ENCODE data around the gene SF3B3. TPM values are rescaled to one million over a fixed set of nuclear protein-coding genes. Genes with fewer than 3 reads are reported as not detected.
"Not testable (repeated sequence)": the region's sequence is repeated elsewhere in the genome, so short reads cannot be mapped to it uniquely, and the experiment has no call there.

The SF3B3 gene
- total RNA-seq, 1 experiment from 2014 or later = 153 TPM

- no peak for DNase-seq (ENCODE audit: low spot score)
Observed at GRCh38 chr16:70511833-70512232, 11.8 kb upstream of the SF3B3 start.

- no peak for DNase-seq (ENCODE audit: low spot score)
Observed at GRCh38 chr16:70512456-70512855, 11.2 kb upstream of the SF3B3 start.

GRCh38 chr16:70520612-70521297 lies 2.9 kb upstream of the SF3B3 start:
- DNase-seq (ENCODE audit: low spot score) = no peak

GRCh38 chr16:70522216-70523075 lies 1.2 kb upstream of the SF3B3 start:
- no peak for DNase-seq (ENCODE audit: low spot score)

GRCh38 chr16:70523076-70523742 lies 407 bp upstream of the SF3B3 start, which contains the start of gene COG4:
TSS of gene COG4 (minus strand) at chr16:70523554. CDS start at chr16:70523543, 11 bp downstream.
- peak; percentile 89 for DNase-seq (ENCODE audit: low spot score)

- not testable (repeated sequence) for DNase-seq (ENCODE audit: low spot score)
Observed at GRCh38 chr16:70524399-70524825, 796 bp downstream of the SF3B3 start.

GRCh38 chr16:70526403-70526802 lies 2.8 kb downstream of the SF3B3 start:
- DNase-seq (ENCODE audit: low spot score) = no peak

- DNase-seq (ENCODE audit: low spot score) = no peak
Observed at GRCh38 chr16:70527315-70527996, 3.8 kb downstream of the SF3B3 start.

GRCh38 chr16:70529051-70529777 lies 5.6 kb downstream of the SF3B3 start:
- peak; percentile 54 for DNase-seq (ENCODE audit: low spot score)

GRCh38 chr16:70529954-70530353 lies 6.3 kb downstream of the SF3B3 start:
- DNase-seq (ENCODE audit: low spot score) = not testable (repeated sequence)

GRCh38 chr16:70534971-70535370 lies 11.4 kb downstream of the SF3B3 start:
- no peak for DNase-seq (ENCODE audit: low spot score)

GRCh38 chr16:70540994-70541393 lies 17.4 kb downstream of the SF3B3 start:
- no peak for DNase-seq (ENCODE audit: low spot score)

GRCh38 chr16:70544548-70544947 lies 20.9 kb downstream of the SF3B3 start:
- DNase-seq (ENCODE audit: low spot score) = no peak

- no peak for DNase-seq (ENCODE audit: low spot score)
Observed at GRCh38 chr16:70548936-70549335, 25.3 kb downstream of the SF3B3 start.

- DNase-seq (ENCODE audit: low spot score) = no peak
Observed at GRCh38 chr16:70550082-70550481, 26.5 kb downstream of the SF3B3 start.

GRCh38 chr16:70551788-70552187 lies 28.2 kb downstream of the SF3B3 start:
- no peak for DNase-seq (ENCODE audit: low spot score)

GRCh38 chr16:70552675-70553074 lies 29.1 kb downstream of the SF3B3 start:
- DNase-seq (ENCODE audit: low spot score) = no peak

GRCh38 chr16:70553645-70554044 lies 30.0 kb downstream of the SF3B3 start:
- DNase-seq (ENCODE audit: low spot score) = no peak

- DNase-seq (ENCODE audit: low spot score) = no peak
Observed at GRCh38 chr16:70556063-70556462, 32.4 kb downstream of the SF3B3 start.

- DNase-seq (ENCODE audit: low spot score) = no peak
Observed at GRCh38 chr16:70561623-70562022, 38.0 kb downstream of the SF3B3 start.

- DNase-seq (ENCODE audit: low spot score) = no peak
Observed at GRCh38 chr16:70563636-70564035, 40.0 kb downstream of the SF3B3 start.

Measured in HT-29 (cell line).